HFFc6 (cell line): Measurements from ENCODE around the gene DDX10. TPM values are rescaled to one million over a fixed set of nuclear protein-coding genes. Genes with fewer than 3 reads are reported as not detected.

Experiments used
- DNase-seq: peaks from one replicate; pipeline ENCODE4 v3.0.0-alpha.2; 2018
- H3K27ac Mint-ChIP-seq: 2 replicates; pipeline ENCODE4 v1.8.0; 2020; ENCODE audit warnings: mild to moderate bottlenecking, mixed read lengths
- H3K27me3 Mint-ChIP-seq: 2 replicates; pipeline ENCODE4 v1.8.0; 2021; ENCODE audit warnings: mild to moderate bottlenecking, moderate library complexity, mixed read lengths; ENCODE audit not compliant: insufficient read depth
- H3K36me3 Mint-ChIP-seq: 2 replicates; pipeline ENCODE4 v1.8.0; 2021; ENCODE audit warnings: low read depth, mixed read lengths
- H3K4me1 Mint-ChIP-seq: 2 replicates; pipeline ENCODE4 v1.8.0; 2020; ENCODE audit warnings: low read depth, mixed read lengths
- H3K4me3 Mint-ChIP-seq: 2 replicates; pipeline ENCODE4 v1.8.0; 2020; ENCODE audit warnings: mild to moderate bottlenecking, moderate library complexity, mixed read lengths
- H3K9me3 Mint-ChIP-seq: 2 replicates; pipeline ENCODE4 v1.8.0; 2020; ENCODE audit warnings: mild to moderate bottlenecking, mixed read lengths
- total RNA-seq, 6 experiments: library from RNA; stranded (reverse); fragmentation: NEBNext Ultra II Directional; extraction: Animal tissue kit (Norgen Biotek cat#: 25700); gene quantifications; 2 replicates in 1 of 6; 3 replicates in 5 of 6; pipeline ENCODE4 v1.2.3, GENCODE V29; 2021
- TF ChIP-seq, protein P1 (sequence below): fragments of 200-600 bp; sonication (generic); IDR thresholded peaks from 2 replicates; pipeline ENCODE4 v1.5.0; 2021; ENCODE audit warnings: antibody characterized with exemption, mild to moderate bottlenecking

Gene DDX10
- total RNA-seq, 6 experiments from 2014 or later: 24.5 to 45.5 (median 33.5) TPM

DNA sequence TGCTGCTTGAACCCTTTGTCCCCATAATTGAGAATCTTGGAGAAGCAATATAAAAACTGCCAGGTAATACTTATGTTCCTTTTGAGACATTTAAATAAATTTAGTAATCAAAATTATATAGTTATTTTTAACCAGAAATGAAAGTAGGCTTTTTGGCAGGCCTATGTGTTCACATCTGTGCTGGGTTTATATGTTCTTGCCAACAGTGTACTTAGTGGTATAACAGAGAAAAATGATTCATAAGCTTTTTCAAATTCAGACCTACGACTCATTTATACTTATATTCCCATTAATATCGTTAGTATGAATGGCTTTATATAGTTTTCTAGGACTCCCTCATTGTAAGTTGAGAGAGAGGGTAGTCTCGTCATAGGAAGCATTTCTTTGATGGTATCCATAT lies 79.0 kb downstream of the DDX10 start:
- Mint-ChIP-seq H3K4me1 (no peaks in the 10 kb centered on the region), H3K27ac (no peak overlapping the region), H3K27me3 (no peaks in the 10 kb centered on the region), H3K36me3 (peaks cover 33% of the 10 kb centered on the region), H3K9me3 (peaks cover 14% of the 10 kb centered on the region), H3K4me3 (no peak overlapping the region)
- DNase-seq: no peak
- TF ChIP-seq, protein P1, sequence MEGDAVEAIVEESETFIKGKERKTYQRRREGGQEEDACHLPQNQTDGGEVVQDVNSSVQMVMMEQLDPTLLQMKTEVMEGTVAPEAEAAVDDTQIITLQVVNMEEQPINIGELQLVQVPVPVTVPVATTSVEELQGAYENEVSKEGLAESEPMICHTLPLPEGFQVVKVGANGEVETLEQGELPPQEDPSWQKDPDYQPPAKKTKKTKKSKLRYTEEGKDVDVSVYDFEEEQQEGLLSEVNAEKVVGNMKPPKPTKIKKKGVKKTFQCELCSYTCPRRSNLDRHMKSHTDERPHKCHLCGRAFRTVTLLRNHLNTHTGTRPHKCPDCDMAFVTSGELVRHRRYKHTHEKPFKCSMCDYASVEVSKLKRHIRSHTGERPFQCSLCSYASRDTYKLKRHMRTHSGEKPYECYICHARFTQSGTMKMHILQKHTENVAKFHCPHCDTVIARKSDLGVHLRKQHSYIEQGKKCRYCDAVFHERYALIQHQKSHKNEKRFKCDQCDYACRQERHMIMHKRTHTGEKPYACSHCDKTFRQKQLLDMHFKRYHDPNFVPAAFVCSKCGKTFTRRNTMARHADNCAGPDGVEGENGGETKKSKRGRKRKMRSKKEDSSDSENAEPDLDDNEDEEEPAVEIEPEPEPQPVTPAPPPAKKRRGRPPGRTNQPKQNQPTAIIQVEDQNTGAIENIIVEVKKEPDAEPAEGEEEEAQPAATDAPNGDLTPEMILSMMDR: no peak

DNA sequence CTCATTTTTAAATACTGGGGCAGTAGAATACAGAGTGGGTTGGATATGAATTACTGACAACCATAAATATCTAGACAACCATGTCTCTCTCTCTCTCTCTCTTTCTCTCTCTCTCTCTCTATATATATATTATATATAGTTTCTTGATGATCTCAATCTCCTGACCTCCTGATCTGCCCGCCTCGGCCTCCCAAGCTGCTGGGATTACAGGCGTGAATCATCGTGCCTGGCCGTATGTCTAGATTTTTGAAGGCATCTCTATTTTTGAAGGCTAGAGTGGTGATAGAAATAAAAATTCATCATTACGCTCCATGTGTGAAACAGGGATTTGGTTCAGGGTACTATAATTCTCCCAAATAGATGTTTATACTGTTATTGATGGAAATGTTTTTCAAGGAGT lies 84.1 kb downstream of the DDX10 start:
- H3K4me1 Mint-ChIP-seq: peaks cover 22% of the 10 kb centered on the region
- H3K9me3 Mint-ChIP-seq: no peaks in the 10 kb centered on the region
- no peaks in the 10 kb centered on the region for H3K27me3 Mint-ChIP-seq
- no peak overlapping the region for H3K27ac Mint-ChIP-seq
- no peak for DNase-seq
- no peak overlapping the region for H3K4me3 Mint-ChIP-seq
- H3K36me3 Mint-ChIP-seq: no peaks in the 10 kb centered on the region
- TF ChIP-seq, protein P1: no peak

DNA sequence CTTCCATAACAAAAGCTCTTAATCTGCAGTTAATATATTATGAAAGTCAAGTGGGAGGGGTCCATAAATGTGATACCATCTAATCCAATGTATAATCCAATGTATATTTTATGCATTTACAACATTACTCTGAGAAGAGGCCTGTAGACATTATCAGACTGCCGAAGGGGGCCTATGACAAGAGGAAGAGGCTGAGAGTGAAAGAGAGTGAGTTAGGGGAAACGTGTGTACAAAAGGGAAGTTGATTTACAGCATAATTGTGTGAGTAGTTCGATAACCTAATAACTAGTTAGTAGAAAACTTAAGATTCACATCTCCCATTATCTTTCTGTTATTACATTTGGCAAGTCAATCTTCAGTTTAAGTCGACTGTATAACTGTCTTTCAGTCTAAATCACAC lies 86.6 kb downstream of the DDX10 start:
- Mint-ChIP-seq H3K27me3 (no peaks in the 10 kb centered on the region), H3K4me1 (peaks cover 47% of the 10 kb centered on the region), H3K4me3 (no peak overlapping the region), H3K27ac (no peak overlapping the region), H3K9me3 (no peaks in the 10 kb centered on the region), H3K36me3 (no peaks in the 10 kb centered on the region)
- no peak for DNase-seq
- TF ChIP-seq, protein P1: no peak

DNA sequence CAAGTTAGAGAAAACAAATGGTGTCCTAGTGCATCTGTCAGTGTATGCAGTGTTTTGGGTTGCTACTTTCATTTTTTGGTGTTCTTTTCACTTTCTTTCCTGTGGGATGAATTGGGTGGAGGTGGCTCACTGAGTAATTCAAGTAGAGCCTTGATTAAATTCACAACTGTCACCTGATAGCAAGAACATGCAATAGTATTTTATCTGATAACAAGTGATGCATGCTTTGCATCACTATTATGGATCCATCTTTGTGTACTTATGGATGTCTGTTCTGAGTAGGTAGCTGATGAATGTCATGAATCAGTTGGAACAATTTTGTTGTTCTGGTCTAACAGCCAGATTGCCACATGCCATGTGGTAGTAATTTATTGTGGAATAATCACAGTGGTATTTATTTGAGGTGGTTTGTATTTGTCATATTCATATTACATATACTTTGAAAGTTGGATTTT lies 87.5 kb downstream of the DDX10 start:
- no peak overlapping the region for H3K27ac Mint-ChIP-seq
- TF ChIP-seq, protein P1: no peak
- H3K27me3 Mint-ChIP-seq: no peaks in the 10 kb centered on the region
- no peak for DNase-seq
- no peaks in the 10 kb centered on the region for H3K9me3 Mint-ChIP-seq
- H3K36me3 Mint-ChIP-seq: no peaks in the 10 kb centered on the region
- peaks cover 56% of the 10 kb centered on the region for H3K4me1 Mint-ChIP-seq
- H3K4me3 Mint-ChIP-seq: no peak overlapping the region

DNA sequence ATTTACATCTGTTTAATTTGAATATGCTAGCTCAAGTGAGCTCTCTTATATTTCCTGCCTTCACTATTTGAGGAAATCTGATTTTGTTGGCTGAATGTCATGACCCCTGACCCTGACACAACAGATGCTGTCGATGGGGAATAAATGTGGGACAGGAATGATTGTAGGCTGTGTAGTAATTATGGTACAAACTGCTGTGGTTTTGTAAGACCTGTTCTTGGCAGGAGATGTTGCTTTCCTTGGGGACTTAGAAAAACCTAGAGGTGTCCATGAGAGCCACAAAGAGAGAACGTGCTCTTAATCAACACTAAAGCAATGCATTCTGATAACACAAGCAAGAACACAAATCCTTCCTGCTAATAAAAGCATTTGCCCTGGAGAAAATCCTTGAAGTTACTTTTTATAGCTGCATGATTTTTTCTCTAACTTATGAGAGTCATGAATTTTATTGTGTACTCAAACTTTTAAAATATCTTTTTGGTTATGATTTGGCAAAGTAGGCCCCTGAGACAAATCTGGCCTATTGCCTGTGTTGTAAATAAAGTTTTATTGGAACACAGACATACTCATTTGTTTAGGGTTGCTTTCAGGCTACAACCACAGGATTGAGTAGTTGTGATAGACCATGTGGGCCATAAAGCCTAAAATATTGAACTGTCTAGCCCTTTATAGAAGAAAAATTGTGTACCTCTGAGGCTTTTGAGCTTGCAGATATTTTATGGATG lies 90.2 kb downstream of the DDX10 start:
- H3K9me3 Mint-ChIP-seq: no peaks in the 10 kb centered on the region
- H3K36me3 Mint-ChIP-seq: no peaks in the 10 kb centered on the region
- no peaks in the 10 kb centered on the region for H3K27me3 Mint-ChIP-seq
- H3K4me3 Mint-ChIP-seq: no peak overlapping the region
- TF ChIP-seq, protein P1: no peak
- H3K4me1 Mint-ChIP-seq: peaks cover 63% of the 10 kb centered on the region
- no peak for DNase-seq
- H3K27ac Mint-ChIP-seq: no peak overlapping the region; the same call in 1 of the 2 replicates
